Activated CD8-positive, alpha-beta memory T cell treated with anti-CD3 and anti-CD28 coated beads for 24 hours (primary cell): Measurements from ENCODE around the gene TRABD2B.

Experiments
- DNase-seq: peaks from one replicate; pipeline ENCODE4 v3.0.0-alpha.2; 2020

The TRABD2B gene

GRCh38 chr1:47788761-47789160 is 208.4 kb downstream of the TRABD2B start:
- no peak for DNase-seq

GRCh38 chr1:47787560-47787959 is 209.6 kb downstream of the TRABD2B start:
- no peak for DNase-seq

- no peak for DNase-seq
Observed at GRCh38 chr1:47786316-47786715, 210.9 kb downstream of the TRABD2B start.

GRCh38 chr1:47785561-47786271 is 211.5 kb downstream of the TRABD2B start:
- DNase-seq, result no peak

- no peak for DNase-seq
Observed at GRCh38 chr1:47785118-47785517, 212.1 kb downstream of the TRABD2B start.

GRCh38 chr1:47784497-47784822 is 212.7 kb downstream of the TRABD2B start:
- DNase-seq, result no peak

GRCh38 chr1:47783638-47784496 is 213.3 kb downstream of the TRABD2B start:
- DNase-seq, result no peak

- DNase-seq, result no peak
Observed at GRCh38 chr1:47782414-47783166, 214.6 kb downstream of the TRABD2B start.

- no peak for DNase-seq
Observed at GRCh38 chr1:47781171-47781959, 215.8 kb downstream of the TRABD2B start.

- DNase-seq, result no peak
Observed at GRCh38 chr1:47780469-47780995, 216.7 kb downstream of the TRABD2B start.

GRCh38 chr1:47779613-47780012 is 217.6 kb downstream of the TRABD2B start:
- no peak for DNase-seq

- DNase-seq, result no peak
Observed at GRCh38 chr1:47778280-47778679, 218.9 kb downstream of the TRABD2B start.

- no peak for DNase-seq
Observed at GRCh38 chr1:47777322-47777721, 219.9 kb downstream of the TRABD2B start.

GRCh38 chr1:47776667-47777131 is 220.5 kb downstream of the TRABD2B start:
- no peak for DNase-seq

GRCh38 chr1:47774986-47775834 is 222.0 kb downstream of the TRABD2B start:
- DNase-seq, result no peak

- no peak for DNase-seq
Observed at GRCh38 chr1:47772960-47773682, 224.1 kb downstream of the TRABD2B start.

GRCh38 chr1:47772281-47772680 is 224.9 kb downstream of the TRABD2B start:
- DNase-seq, result no peak

- no peak for DNase-seq
Observed at GRCh38 chr1:47771751-47772150, 225.4 kb downstream of the TRABD2B start.

GRCh38 chr1:47769983-47770382 is 227.2 kb downstream of the TRABD2B start:
- no peak for DNase-seq

GRCh38 chr1:47769295-47769694 is 227.9 kb downstream of the TRABD2B start:
- DNase-seq, result no peak

GRCh38 chr1:47767741-47768100 is 229.5 kb downstream of the TRABD2B start:
- DNase-seq, result no peak
